ENCODE data around the gene NCOR2.

NCOR2 gene

GRCh38 chr12:124541322-124541721 is 26.1 kb downstream of the NCOR2 start:
- FAIRE-seq = no peak

GRCh38 chr12:124539084-124540041 is 28.0 kb downstream of the NCOR2 start:
- FAIRE-seq = no peak

GRCh38 chr12:124538194-124539082 is 29.0 kb downstream of the NCOR2 start:
- FAIRE-seq = no peak

GRCh38 chr12:124537525-124538193 is 29.8 kb downstream of the NCOR2 start:
- no peak for FAIRE-seq

GRCh38 chr12:124536641-124537040 is 30.8 kb downstream of the NCOR2 start:
- no peak for FAIRE-seq

- no peak for FAIRE-seq
These were observed 32.4 kb downstream of the NCOR2 start for GRCh38 chr12:124534776-124535740.

- no peak for FAIRE-seq
These were observed 34.0 kb downstream of the NCOR2 start for GRCh38 chr12:124533456-124533855.

GRCh38 chr12:124532967-124533366 is 34.4 kb downstream of the NCOR2 start:
- FAIRE-seq = no peak

GRCh38 chr12:124532331-124532750 is 35.1 kb downstream of the NCOR2 start:
- no peak for FAIRE-seq

GRCh38 chr12:124531906-124532305 is 35.5 kb downstream of the NCOR2 start:
- no peak for FAIRE-seq

- FAIRE-seq = no peak
These were observed 36.1 kb downstream of the NCOR2 start for GRCh38 chr12:124531281-124531745.

- no peak for FAIRE-seq
These were observed 36.7 kb downstream of the NCOR2 start for GRCh38 chr12:124530637-124531263.

GRCh38 chr12:124529565-124530276 is 37.7 kb downstream of the NCOR2 start:
- no peak for FAIRE-seq

GRCh38 chr12:124527861-124528561 is 39.4 kb downstream of the NCOR2 start:
- no peak for FAIRE-seq

GRCh38 chr12:124525927-124526692 is 41.3 kb downstream of the NCOR2 start:
- FAIRE-seq = no peak

GRCh38 chr12:124525455-124525854 is 42.0 kb downstream of the NCOR2 start:
- FAIRE-seq = no peak

GRCh38 chr12:124524231-124524925 is 43.0 kb downstream of the NCOR2 start:
- FAIRE-seq = no peak

- no peak for FAIRE-seq
These were observed 44.3 kb downstream of the NCOR2 start for GRCh38 chr12:124523071-124523470.
